MM.1S (cell line): Measurements from ENCODE around the gene PPIB.

Source experiments
- CTCF ChIP-seq: fragments of 300-600 bp; sonication (generic); IDR thresholded peaks from 2 replicates; pipeline ENCODE4 v1.5.1; 2016; ENCODE audit warnings: antibody characterized with exemption, low read length, mixed read lengths
- EZH2 ChIP-seq: fragments of 300-600 bp; sonication (generic); optimal IDR thresholded peaks from 2 replicates; pipeline ENCODE3; 2017; ENCODE audit warnings: low read depth, mild to moderate bottlenecking, antibody characterized with exemption, low read length, mixed read lengths
- EZH2phosphoT487 ChIP-seq: fragments of 300-600 bp; sonication (generic); IDR thresholded peaks from 2 replicates; pipeline ENCODE4 v1.6.1; 2018; ENCODE audit warnings: antibody characterized with exemption, low read length

- TF ChIP-seq CTCF (no peak), EZH2 (no peak), EZH2phosphoT487 (no peak)
These were observed 22.5 kb upstream of the PPIB start for GRCh38 chr15:64185146-64185911.
